HEK293 (cell line): ENCODE data around the gene OR1K1.

Experiments
- CTCF ChIP-seq: fragments of 450-650 bp; formaldehyde crosslinking; IDR thresholded peaks from 2 replicates; pipeline ENCODE4 v1.5.1; 2016; ENCODE audit warnings: missing biosample characterization, missing genetic modification characterization
- ZNF292 ChIP-seq: fragments of 450-650 bp; formaldehyde crosslinking; IDR thresholded peaks from 2 replicates; pipeline ENCODE4 v1.5.1; 2016; ENCODE audit warnings: low read depth, missing biosample characterization, missing genetic modification characterization, borderline replicate concordance
- ZNF501 ChIP-seq: fragments of 450-650 bp; formaldehyde crosslinking; IDR thresholded peaks from 2 replicates; pipeline ENCODE4 v1.5.1; 2016; ENCODE audit warnings: missing biosample characterization, missing genetic modification characterization
- ZNF707 ChIP-seq: fragments of 450-650 bp; formaldehyde crosslinking; IDR thresholded peaks from 2 replicates; pipeline ENCODE4 v1.5.1; 2016; ENCODE audit warnings: missing biosample characterization, missing genetic modification characterization

- TF ChIP-seq ZNF707 (tag by site-specific recombination): no peak
- no peak for TF ChIP-seq CTCF
- TF ChIP-seq ZNF292: no peak
- TF ChIP-seq ZNF501 (tag by site-specific recombination): no peak
These were observed 7.9 kb upstream of the OR1K1 start for GRCh38 chr9:122791872-122792669.
